GM19397 (cell line): Measurements from ENCODE around the gene ACSS3.
"Not testable (repeated sequence)": the region's sequence is repeated elsewhere in the genome, so short reads cannot be mapped to it uniquely, and the experiment has no call there.

Experiments used
- ATAC-seq: cut with Tn5 transposase; IDR thresholded peaks from one replicate; pipeline ENCODE4 v1.9.1; 2021; ENCODE audit warnings: mild to moderate bottlenecking, moderate library complexity; ENCODE audit not compliant: unreplicated experiment

ACSS3 gene

DNA sequence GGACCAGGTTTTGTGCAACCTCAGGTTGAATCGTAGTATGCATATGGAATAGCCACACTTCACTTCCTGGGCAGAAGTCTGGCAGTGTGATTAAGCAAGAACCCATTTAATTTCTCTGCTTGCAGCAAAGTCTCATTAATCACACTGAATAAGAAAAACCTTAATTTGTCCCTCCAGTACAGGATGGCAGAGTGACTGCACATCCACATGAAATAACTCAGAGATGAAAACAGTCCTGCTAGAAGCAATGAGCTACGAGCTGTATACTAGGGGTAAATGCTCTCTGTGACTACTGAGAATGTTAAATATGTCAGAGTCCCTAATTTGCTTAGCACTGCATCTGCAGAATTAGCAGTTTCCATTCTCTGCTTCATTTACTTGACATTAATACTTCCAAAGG, 88.9 kb downstream of the ACSS3 start:
- ATAC-seq = no peak

DNA sequence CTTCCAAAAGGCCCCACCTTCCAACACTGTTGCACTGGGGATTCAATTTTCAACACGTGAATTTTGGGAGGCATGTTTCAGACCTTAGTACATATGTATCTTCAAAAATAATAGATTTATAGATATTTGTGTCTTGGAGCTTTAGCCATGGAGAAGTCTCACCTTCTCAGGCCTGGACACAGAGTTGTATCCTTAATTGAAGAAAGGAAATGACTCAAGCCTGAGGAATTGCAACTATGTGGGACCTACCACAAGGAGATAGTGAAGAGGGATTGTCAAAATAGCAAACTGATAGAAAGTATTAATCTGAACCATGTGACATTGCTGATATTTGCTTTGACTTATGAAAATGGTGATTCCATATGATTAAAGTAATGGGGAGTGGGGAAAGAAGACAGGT, 89.8 kb downstream of the ACSS3 start:
- ATAC-seq = no peak

DNA sequence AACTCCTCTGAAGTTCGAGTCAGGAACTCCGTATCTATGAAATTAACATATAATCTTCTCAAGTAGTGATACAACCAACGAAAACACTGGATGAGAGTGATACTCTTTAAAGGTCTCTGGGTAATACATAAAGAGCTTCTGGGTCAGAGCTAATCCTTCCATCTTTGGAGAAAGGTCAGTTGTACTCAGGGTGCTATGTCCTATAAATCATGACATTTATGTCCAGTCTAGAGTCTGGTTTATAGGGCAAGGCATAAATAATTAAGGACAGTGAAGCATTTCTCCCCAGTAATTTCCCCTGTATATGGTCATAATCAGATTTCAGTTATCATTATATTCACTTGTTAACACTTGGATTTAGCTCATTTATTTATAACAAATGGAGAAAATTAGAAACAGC, 90.6 kb downstream of the ACSS3 start:
- ATAC-seq = no peak

DNA sequence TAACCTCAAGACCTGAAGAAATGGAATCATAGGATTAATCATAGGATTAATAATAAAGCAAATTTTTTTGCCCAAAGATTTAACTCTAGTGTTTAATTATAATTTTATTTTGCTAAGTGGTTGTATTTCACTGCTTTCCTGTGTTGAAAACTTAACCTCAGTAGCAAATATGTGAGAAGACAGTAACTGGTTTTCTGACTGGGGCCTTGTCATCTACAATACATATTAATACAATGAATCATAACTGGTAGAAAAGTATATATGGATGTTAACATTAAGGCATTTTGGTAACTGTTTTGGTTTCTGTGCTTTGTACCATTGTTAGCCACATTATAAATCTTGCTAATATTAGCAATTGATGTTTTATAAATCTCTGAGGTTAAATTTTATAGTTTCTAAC, 92.2 kb downstream of the ACSS3 start:
- no peak for ATAC-seq

DNA sequence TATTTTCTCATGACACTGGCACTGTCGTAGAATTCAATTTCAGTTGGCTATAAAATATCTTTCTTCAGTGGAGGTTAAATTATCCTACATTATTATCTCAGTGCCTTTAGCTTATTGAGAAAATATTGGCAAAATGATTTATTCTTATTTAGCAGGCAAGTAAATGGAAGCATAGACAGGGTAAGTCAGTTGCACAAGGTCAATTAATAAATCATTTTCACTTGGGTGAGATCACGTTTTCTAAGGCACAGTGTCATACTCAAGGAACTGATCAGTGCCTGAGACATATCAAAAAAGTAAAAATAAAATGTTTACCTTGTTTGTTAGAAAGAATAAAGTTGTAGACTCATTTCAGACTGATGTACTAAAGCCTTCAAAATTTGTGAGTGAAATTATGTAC, 95.0 kb downstream of the ACSS3 start:
- no peak for ATAC-seq

DNA sequence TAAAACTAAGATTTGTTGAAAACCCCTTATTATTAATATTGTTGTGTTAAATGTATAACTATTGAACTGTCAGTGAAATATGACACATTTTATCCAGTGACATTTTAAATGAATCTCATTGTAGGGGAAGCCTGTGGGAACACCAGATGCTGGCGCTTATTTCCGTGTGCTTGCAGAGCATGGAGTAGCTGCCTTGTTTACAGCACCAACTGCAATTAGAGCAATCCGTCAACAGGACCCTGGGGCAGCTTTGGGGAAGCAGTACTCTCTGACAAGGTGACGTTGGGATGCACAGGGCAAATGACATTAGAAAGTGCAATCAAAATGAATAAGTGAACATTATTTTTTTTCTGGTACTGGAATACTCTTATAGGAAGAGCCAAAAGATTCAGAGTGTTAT, 96.8 kb downstream of the ACSS3 start:
- ATAC-seq = no peak

DNA sequence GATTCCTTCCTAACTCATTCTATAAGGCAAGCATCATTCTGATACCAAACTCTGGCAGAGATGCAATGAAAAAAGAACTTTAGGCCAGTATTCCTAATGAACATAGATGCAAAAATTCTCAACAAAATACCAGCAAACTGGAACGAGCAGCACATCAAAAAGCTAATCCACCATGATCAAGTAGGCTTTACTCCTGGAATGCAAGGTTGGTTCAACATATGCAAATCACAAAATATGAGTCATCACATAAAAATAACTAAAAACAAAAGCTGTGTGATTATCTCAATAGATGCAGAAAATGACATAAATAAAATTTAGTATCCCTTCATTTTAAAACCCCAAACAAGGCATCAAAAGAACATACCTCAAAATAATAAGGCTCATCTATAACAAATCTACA, 98.9 kb downstream of the ACSS3 start:
- ATAC-seq = no peak

DNA sequence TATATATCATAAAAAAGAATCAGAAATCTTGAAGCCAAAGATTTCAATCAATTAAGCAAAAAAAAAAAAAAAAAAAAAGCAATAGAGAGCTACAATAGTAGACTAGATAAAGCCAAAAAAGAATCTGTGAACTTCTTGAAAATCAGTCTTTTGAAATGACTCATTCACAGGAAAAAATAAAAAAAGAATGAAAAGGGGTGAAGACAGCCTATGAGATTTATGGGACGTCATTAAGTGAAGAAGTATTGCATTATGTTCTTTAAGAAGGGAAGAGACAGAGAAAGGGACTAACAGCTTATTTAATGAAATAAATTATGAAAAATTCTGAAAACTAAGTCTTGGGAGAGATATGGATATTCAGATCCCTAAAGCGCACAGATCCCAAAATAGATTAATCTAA, 103.8 kb downstream of the ACSS3 start:
- no peak for ATAC-seq

DNA sequence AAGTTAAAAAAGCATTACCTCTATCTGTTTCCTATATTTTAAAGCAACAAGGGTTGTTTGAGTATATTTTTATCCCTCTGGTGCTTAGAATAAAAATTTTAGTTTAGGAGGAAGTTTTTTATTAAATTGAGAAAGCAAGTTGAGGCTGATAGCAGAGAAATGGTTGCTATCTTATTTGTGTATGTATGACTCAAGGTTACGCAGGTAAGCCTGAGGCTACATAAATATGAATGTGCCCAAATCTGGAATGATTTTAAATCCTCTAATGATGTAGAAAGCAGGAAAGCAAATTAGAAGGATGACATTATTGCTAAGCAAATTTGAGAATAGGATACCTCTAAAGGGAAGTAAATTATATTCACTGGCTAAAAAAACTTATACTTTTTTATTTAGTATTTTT, 109.8 kb downstream of the ACSS3 start:
- ATAC-seq = no peak

DNA sequence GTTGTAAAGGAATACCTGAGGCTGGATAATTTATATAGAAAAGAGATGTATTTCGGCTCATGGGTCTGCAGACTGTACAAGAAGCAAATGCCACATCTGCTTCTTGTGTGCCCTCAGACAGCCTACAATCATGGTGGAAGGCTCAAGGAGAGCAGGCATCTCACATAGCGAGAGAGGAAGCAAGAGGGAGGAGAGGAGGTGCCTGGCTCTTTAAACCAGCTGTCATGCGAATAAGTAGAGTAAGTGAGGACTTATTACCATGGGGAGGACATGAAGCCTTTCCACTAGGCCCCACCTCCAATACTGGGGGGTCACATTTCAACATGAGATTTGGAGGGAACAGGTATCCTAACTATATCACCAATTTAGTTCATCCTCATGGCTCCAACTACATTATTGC, 118.7 kb downstream of the ACSS3 start:
- no peak for ATAC-seq

DNA sequence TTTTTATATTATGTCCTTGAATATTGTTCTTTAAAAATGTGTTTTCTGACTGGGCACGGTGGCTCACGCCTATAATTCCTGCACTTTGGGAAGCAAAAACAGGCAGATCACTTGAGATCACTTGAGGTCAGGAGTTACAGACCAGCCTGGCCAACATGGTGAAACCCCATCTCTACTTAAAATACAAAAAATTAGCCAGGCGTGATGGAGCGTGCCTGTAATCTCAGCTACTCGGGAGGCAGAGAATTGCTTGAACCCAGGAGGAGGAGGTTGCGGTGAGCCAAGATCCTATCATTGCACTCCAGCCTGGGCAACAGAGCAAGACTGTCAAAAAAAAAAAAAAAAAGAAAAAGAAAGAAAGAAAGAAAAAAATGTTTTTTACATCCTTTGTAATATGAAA, 122.7 kb downstream of the ACSS3 start:
- ATAC-seq = not testable (repeated sequence)

DNA sequence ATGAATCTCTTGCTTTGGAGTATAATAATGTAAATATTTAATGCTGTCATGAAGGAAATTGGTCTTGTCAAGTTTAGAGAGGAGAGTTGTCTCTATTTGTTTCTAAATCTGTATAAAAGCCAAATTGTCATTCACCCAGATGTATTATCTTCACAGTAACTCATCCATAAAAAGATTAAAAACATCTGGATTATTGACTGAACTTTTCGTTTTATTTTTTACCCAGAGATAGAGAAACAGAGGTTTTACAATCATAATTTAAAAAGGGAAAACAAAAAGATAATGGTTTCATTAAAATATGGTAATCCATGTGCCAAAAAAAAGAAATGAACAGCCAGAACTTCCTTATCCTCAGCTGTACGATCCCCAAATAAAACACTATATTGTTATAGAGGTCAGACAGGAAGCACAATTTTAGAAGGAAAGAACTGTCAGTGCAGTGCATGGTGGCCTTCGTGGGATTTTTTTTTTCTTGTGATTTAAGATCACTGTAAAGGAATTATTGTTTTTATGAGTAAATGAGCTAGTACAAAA, 125.9 kb downstream of the ACSS3 start:
- ATAC-seq = no peak

DNA sequence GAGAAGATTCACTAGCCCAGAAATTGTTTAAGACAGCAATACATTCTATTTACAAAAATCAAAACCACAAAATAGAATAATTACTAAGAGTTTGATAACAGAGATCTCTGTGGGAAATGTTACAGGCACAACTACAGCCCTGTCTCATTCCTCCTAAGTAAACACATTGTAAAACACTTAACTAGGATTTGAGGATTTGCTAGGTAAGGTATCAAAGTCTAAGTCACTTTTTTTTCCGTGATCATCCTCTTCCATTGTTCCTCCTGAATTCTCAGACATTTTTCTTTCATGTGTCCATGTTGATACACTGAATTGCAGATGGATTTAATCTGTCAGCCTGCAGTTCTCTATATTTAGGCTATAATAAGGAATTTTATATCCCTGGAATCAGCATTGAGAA, 127.5 kb downstream of the ACSS3 start:
- ATAC-seq = no peak

DNA sequence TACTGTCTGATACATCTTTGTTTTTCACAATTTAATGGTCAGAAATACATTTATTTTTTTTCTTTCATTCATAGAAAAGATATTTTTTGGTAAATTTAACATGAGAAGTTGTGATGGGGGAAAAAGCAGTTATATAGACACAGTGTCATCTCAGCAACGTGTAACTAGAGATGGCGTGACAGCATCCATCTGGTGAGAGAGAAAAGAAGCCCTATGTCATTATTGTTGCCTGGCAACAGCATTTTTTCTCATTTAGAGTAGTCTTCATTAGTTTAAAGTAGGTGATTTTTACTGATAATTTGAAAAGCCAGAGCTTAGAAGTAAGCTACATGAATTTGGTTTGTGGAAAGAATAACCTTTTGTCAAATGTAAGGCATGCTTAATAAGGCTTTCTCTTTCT, 128.6 kb downstream of the ACSS3 start:
- ATAC-seq = no peak

DNA sequence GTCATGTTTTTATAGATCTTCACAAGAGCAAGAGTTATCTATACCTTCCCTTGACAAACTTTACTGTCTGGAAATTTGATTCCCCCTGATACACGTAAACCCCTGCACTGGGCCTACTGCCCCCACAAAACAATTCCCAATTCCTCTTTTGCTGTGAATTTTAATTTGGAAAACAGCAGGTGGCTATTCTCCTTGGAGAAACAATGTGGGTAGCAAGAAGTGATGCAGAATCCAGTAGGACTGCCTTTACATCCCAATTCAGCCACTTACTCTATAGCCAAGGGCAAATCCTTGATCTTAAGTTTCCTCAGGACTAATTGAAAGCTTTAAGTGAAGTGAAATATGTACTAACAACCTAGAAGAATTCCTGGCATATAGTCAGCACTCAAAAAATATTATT, 129.3 kb downstream of the ACSS3 start:
- ATAC-seq = no peak

DNA sequence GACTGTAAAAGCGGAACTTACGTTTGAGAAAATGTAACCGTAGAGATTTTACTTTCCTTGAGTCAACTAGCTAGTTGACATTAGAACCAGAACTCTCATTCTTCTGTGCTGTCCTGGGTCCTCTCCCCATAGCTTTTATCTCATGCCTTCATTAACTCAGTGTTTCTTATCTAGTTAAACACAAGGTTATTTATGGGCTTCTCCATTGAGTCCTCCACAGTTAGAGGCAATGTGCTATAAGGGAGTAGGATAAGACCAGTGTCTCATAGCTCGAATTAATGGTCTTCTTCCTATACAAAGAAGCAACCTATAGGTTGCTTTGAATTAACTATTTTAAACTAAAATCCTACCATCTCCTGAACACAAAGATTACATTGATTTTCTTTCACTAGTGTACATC, 129.8 kb downstream of the ACSS3 start:
- ATAC-seq = no peak

DNA sequence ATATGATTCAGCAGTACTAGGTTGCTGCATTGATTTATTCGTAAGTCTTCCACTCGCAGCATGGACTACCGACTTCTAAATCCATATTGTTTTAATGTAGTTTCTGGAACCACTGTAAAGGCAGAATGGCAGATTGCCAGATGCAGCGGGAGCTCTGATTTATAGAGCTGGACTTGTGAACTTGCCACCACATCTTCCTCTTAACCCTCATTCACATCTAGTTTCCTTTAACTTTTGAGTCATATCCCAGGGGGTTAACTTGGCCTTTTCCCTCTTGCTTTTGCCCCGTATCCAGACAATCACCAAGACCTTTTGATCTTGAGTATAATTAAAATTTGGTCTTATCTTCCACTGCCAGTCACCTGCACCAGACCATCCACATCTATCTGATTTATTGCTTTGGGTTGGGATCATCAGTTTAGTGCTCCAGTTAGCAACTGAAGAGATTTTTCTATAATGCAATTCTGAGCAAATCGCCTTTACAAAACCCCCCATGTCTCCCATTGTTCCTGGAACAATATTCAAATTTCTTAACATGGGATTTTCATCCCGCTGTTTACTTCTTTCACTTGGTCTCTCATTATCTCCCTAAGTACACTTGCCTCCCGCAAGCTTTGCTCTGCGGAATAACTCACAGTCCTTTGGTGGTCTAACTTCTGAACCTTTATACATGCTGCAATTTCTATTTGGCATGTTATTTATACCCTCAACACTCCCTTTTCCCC, 130.5 kb downstream of the ACSS3 start:
- no peak for ATAC-seq

DNA sequence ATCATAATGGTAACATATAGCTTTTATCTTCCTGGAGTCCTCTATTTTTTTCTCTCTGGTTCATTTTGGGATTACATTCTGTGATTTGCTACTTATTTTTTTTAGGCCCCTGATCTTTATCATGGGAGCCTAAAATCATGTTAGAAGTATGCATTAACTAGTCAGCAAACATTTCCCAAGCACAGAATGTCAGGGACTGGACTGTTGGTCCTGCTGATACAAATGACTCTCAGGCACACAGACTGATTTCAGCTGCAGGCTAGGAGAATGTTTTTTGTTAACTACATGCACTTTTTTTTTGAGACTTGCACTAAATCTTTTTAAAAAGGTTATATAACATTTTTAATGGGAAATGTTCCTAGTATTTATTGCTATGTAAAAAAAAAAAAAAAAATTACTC, 131.1 kb downstream of the ACSS3 start:
- ATAC-seq = no peak

DNA sequence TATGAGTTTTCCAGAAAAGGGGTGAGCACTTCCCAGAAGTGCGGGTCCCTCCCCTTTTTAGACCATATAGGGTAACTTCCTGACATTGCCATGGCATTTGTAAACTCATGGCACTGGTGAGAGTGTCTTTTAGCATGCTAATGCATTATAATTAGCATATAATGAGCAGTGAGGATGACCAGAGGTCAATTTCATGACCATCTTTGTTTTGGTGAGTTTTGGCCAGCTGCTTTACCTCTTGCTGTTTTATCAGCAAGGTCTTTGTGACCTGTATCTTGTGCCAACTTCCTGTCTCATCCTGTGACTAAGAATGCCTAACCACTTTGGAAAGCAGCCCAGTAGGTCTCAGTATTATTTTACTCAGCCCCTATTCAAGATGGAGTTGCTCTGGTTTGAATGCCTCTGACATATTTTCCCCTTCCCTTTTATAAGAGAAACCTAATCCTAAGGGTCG, 131.9 kb downstream of the ACSS3 start:
- ATAC-seq = not testable (repeated sequence)

DNA sequence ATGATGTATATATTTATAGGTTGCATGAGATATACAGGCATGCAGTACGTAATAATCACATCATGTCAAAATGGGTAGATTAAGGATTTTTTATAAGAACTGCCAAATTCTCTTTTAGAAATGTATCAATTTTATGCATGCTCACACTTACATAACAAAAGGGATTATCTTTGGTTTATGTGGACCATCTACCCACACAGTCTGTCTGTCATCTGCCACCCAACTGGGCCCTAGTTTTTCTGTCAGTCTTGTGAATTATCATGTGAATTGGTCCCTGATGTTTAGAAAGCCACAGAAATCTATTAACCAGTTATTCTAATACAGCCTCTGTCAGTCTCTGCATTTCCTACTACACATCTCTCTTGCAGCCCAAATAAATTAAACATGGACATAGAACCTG, 133.4 kb downstream of the ACSS3 start:
- no peak for ATAC-seq

DNA sequence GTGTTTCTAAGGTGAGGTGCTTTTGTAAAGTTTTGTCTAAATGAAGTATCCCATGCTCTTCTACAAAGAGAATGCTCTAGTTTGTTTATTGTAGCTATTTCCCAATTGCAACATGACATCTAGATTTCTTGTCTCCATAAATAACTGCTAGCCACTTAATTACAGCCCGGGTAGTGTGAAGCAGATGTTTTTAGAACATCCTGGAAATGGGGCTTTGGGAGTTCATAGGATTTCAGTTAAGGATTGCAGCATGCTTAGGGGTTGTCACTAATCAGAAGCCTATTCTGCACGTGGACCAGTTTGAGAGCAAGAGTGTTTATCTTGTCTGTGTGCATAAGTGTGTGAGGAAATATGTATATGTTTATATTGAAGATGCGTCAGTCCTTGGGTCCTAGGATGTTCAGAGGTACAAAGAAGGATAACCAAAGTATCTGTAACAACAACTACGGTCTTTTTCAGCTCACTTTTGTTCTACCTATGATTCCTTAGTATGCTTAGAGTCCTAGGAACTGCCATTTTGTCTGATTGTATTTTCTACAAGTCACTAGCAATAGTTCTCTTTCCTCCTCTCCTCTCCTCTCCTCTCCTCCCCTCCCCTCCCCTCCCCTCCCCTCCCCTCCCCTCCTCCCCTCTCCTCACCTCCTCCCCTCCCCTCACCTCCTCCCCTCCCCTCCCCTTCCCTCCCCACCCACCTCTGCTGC, 135.3 kb downstream of the ACSS3 start:
- no peak for ATAC-seq

DNA sequence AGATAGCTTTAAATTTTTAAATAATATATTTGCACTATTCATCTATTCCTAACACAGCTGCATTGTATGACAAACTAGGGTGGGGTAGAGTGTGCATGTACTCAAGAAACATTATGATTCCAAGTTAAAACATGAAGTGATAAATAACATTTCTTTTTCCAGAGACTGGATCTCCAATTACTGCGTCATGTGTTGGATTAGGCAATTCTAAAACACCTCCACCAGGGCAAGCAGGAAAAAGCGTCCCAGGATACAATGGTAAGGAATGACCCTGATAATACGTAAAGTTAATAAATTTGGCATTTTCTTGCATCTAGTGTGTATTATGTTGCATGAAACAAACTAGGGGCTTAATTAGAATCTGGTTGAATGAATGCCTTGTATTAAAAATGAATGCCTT, 138.9 kb downstream of the ACSS3 start:
- ATAC-seq = no peak
